Dendritic cell treated with granulocyte-macrophage colony-stimulating factor and Interleukin-4, amounts not matched to agents 40 ng/mL and 50 ng/mL, for 4 days (primary cell): ENCODE data around the gene CYFIP2.

Experiments used
- H3K27ac Mint-ChIP-seq: one replicate; pipeline ENCODE4 v1.8.0; 2022; ENCODE audit warnings: mild to moderate bottlenecking, mixed read lengths
- H3K27me3 Mint-ChIP-seq: one replicate; pipeline ENCODE4 v1.8.0; 2022; ENCODE audit warnings: mild to moderate bottlenecking, mixed read lengths
- H3K36me3 Mint-ChIP-seq: one replicate; pipeline ENCODE4 v1.8.0; 2022; ENCODE audit warnings: low read depth, mixed read lengths
- H3K4me1 Mint-ChIP-seq: one replicate; pipeline ENCODE4 v1.8.0; 2022; ENCODE audit warnings: low read depth, mixed read lengths
- H3K4me3 Mint-ChIP-seq: one replicate; pipeline ENCODE4 v1.8.0; 2022; ENCODE audit warnings: mild to moderate bottlenecking, moderate library complexity, mixed read lengths
- H3K9me3 Mint-ChIP-seq: one replicate; pipeline ENCODE4 v1.8.0; 2022; ENCODE audit warnings: mixed read lengths
- intact Hi-C: fragments of 100-400 bp; cut with micrococcal nuclease; formaldehyde crosslinking; loops from one replicate; pipeline ENCODE4 v1.15.0; 2022

CYFIP2 gene

GRCh38 chr5:157336423-157336744 is 70.5 kb downstream of the CYFIP2 start:
- Mint-ChIP-seq H3K4me1 (no peaks in the 10 kb centered on the region), H3K27me3 (no peaks in the 10 kb centered on the region), H3K9me3 (no peaks in the 10 kb centered on the region), H3K27ac (no peak overlapping the region), H3K4me3 (no peak overlapping the region), H3K36me3 (peaks cover 32% of the 10 kb centered on the region)
- intact Hi-C loops = no loop called here

- H3K4me3 Mint-ChIP-seq = no peak overlapping the region
- H3K4me1 Mint-ChIP-seq = no peaks in the 10 kb centered on the region
- peaks cover 16% of the 10 kb centered on the region for H3K36me3 Mint-ChIP-seq
- no peak overlapping the region for H3K27ac Mint-ChIP-seq
- intact Hi-C loops = no loop called here
- no peaks in the 10 kb centered on the region for H3K9me3 Mint-ChIP-seq
- H3K27me3 Mint-ChIP-seq = no peaks in the 10 kb centered on the region
Measured at GRCh38 chr5:157339409-157339808, 73.5 kb downstream of the CYFIP2 start.

GRCh38 chr5:157342822-157343402 is 77.0 kb downstream of the CYFIP2 start:
- Mint-ChIP-seq H3K4me3 (no peak overlapping the region), H3K4me1 (no peaks in the 10 kb centered on the region), H3K36me3 (peaks cover 15% of the 10 kb centered on the region), H3K27ac (no peak overlapping the region), H3K9me3 (no peaks in the 10 kb centered on the region), H3K27me3 (no peaks in the 10 kb centered on the region)
- intact Hi-C loops = loop anchor here (1.0 to 5.0 kb wide), 2 partner anchors 374 to 400 kb away; partner anchors contain the start of gene LSM11

- no peak overlapping the region for H3K4me3 Mint-ChIP-seq
- H3K36me3 Mint-ChIP-seq = peaks cover 15% of the 10 kb centered on the region
- H3K9me3 Mint-ChIP-seq = no peaks in the 10 kb centered on the region
- H3K4me1 Mint-ChIP-seq = no peaks in the 10 kb centered on the region
- intact Hi-C loops = loop anchor here (1.0 to 5.0 kb wide), 2 partner anchors 373 to 399 kb away; partner anchors contain the start of gene LSM11
- no peak overlapping the region for H3K27ac Mint-ChIP-seq
- no peaks in the 10 kb centered on the region for H3K27me3 Mint-ChIP-seq
Measured at GRCh38 chr5:157343842-157344790, 78.2 kb downstream of the CYFIP2 start.

DNA sequence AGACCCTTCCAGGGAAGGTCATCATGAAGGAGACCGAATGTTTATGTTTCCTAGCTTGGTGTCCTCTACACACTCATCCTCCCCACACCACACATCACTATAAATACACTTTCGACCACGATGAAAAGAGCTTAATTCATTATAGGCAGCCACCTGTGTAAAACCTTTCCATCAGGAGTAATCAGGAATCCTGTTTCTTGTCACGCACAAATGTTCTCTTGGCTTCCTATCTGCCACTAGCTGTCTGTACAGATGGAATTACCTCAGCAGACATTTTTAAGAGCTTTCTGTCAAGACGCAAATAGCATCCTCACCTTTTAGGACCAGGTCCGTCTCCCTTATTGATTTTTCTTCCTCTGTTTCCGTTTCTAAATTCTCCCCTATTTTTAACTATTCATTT is 79.1 kb downstream of the CYFIP2 start:
- Mint-ChIP-seq H3K4me1 (no peaks in the 10 kb centered on the region), H3K27ac (no peak overlapping the region), H3K9me3 (no peaks in the 10 kb centered on the region), H3K4me3 (no peak overlapping the region), H3K27me3 (no peaks in the 10 kb centered on the region), H3K36me3 (peaks cover 15% of the 10 kb centered on the region)
- intact Hi-C loops = no loop called here

- Mint-ChIP-seq H3K4me1 (no peaks in the 10 kb centered on the region), H3K4me3 (no peak overlapping the region), H3K27me3 (no peaks in the 10 kb centered on the region), H3K36me3 (peaks cover 15% of the 10 kb centered on the region), H3K27ac (no peak overlapping the region), H3K9me3 (no peaks in the 10 kb centered on the region)
- intact Hi-C loops = no loop called here
Measured at GRCh38 chr5:157345485-157345884, 79.6 kb downstream of the CYFIP2 start.

GRCh38 chr5:157347301-157348048 is 81.6 kb downstream of the CYFIP2 start:
- H3K27me3 Mint-ChIP-seq = no peaks in the 10 kb centered on the region
- intact Hi-C loops = no loop called here
- no peak overlapping the region for H3K27ac Mint-ChIP-seq
- no peaks in the 10 kb centered on the region for H3K9me3 Mint-ChIP-seq
- H3K4me3 Mint-ChIP-seq = no peak overlapping the region
- peaks cover 6% of the 10 kb centered on the region for H3K36me3 Mint-ChIP-seq
- H3K4me1 Mint-ChIP-seq = no peaks in the 10 kb centered on the region

GRCh38 chr5:157348049-157348400 is 82.1 kb downstream of the CYFIP2 start:
- intact Hi-C loops = no loop called here
- Mint-ChIP-seq H3K9me3 (no peaks in the 10 kb centered on the region), H3K4me1 (no peaks in the 10 kb centered on the region), H3K4me3 (no peak overlapping the region), H3K27ac (no peak overlapping the region), H3K36me3 (peaks cover 6% of the 10 kb centered on the region), H3K27me3 (no peaks in the 10 kb centered on the region)

- H3K27me3 Mint-ChIP-seq = no peaks in the 10 kb centered on the region
- no peak overlapping the region for H3K27ac Mint-ChIP-seq
- no peaks in the 10 kb centered on the region for H3K4me1 Mint-ChIP-seq
- no peak overlapping the region for H3K4me3 Mint-ChIP-seq
- H3K36me3 Mint-ChIP-seq = no peaks in the 10 kb centered on the region
- intact Hi-C loops = no loop called here
- no peaks in the 10 kb centered on the region for H3K9me3 Mint-ChIP-seq
Measured at GRCh38 chr5:157350939-157351801, 85.2 kb downstream of the CYFIP2 start.

GRCh38 chr5:157351802-157352092 is 85.8 kb downstream of the CYFIP2 start:
- H3K27me3 Mint-ChIP-seq = no peaks in the 10 kb centered on the region
- H3K9me3 Mint-ChIP-seq = no peaks in the 10 kb centered on the region
- H3K27ac Mint-ChIP-seq = no peak overlapping the region
- no peaks in the 10 kb centered on the region for H3K4me1 Mint-ChIP-seq
- H3K36me3 Mint-ChIP-seq = no peaks in the 10 kb centered on the region
- H3K4me3 Mint-ChIP-seq = no peak overlapping the region
- intact Hi-C loops = no loop called here

- Mint-ChIP-seq H3K4me3 (no peak overlapping the region), H3K27me3 (no peaks in the 10 kb centered on the region), H3K9me3 (no peaks in the 10 kb centered on the region), H3K4me1 (no peaks in the 10 kb centered on the region), H3K36me3 (no peaks in the 10 kb centered on the region), H3K27ac (no peak overlapping the region)
- intact Hi-C loops = no loop called here
Measured at GRCh38 chr5:157352756-157353340, 86.9 kb downstream of the CYFIP2 start.

DNA sequence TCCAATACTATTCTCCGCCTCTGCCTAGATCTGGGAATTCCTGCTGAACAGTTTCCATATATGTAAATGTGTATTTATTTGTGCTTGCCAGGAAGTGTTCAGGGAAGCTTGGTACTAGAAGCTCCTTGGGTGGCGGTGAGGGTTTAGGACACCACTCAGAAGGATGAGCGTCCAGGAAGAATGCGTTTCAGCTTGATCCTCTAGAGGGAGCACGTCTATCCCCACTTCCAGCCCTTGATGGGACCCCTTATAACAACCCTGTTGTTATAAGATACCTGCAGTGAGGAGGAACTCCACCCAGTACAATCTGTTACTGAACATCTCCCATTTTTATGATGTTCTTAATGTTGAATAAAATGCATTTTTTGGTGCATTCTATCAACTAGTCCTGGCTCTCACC is 88.9 kb downstream of the CYFIP2 start:
- Mint-ChIP-seq H3K36me3 (no peaks in the 10 kb centered on the region), H3K27me3 (no peaks in the 10 kb centered on the region), H3K4me3 (no peak overlapping the region), H3K27ac (no peak overlapping the region), H3K9me3 (no peaks in the 10 kb centered on the region), H3K4me1 (no peaks in the 10 kb centered on the region)
- intact Hi-C loops = no loop called here

DNA sequence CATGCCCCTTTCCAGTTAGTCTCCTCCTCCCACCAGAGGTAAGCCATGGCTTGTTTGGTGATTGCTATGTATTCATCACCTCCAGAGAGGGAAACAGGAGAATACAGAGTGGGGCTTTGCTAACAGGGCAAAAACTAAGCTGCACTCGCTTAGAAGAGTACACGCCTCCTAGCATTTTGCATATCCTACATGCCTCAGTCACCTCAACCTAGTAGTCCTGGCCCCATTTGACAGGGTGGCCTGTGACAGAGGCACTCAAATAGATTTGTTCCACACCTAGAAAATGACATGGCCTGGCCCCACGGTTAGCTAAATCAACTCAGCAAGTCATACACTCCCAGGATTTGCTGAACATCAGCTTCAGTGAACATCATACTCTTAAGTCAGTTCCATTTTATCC is 90.7 kb downstream of the CYFIP2 start:
- Mint-ChIP-seq H3K4me3 (no peak overlapping the region), H3K27me3 (no peaks in the 10 kb centered on the region), H3K4me1 (peaks cover 12% of the 10 kb centered on the region), H3K9me3 (no peaks in the 10 kb centered on the region), H3K36me3 (peaks cover 8% of the 10 kb centered on the region), H3K27ac (no peak overlapping the region)
- intact Hi-C loops = no loop called here
